SK-N-SH (cell line): ENCODE data around the gene CDH16. TPM values are rescaled to one million over a fixed set of nuclear protein-coding genes. Genes with fewer than 3 reads are reported as not detected.

Source experiments
- CTCF ChIA-PET: fragments of 300-600, 350-600 bp; formaldehyde crosslinking; extraction: SDS; loops from one replicate; lab custom pipeline; 2021; lab: Yijun Ruan, JAX
- POLR2A ChIA-PET: fragments of 350-600 bp; sonication (Branson Sonifier 250); formaldehyde crosslinking; extraction: SDS; loops from one replicate; lab custom pipeline; 2020; ENCODE audit warnings: antibody characterized with exemption, inconsistent platforms; lab: Yijun Ruan, JAX
- DNase-seq: peaks from one replicate; pipeline ENCODE4 v3.0.0; 2012
- H2AFZ ChIP-seq: fragments of 200-600 bp; sonication (generic); 2 replicates; pipeline ENCODE4 v1.8.1; 2016; ENCODE audit warnings: antibody characterized with exemption, mild to moderate bottlenecking, low read depth
- H3F3A ChIP-seq: fragments of 200-600 bp; sonication (generic); replicated peaks from 2 replicates; pipeline ENCODE3; 2016; ENCODE audit warnings: antibody characterized with exemption, mild to moderate bottlenecking; ENCODE audit not compliant: insufficient read depth
- H3K27ac ChIP-seq, 2 experiments: fragments of 200-500 bp in 1 of 2; fragments of 200-600 bp in 1 of 2; sonication (Bioruptor generic) in 1 of 2; sonication (generic), shearing (Covaris generic) in 1 of 2; 2 replicates each; pipeline versions ENCODE4 v1.5.1 to v1.6.1; 2014 to 2016; ENCODE audit warnings: low read depth in 2 of 2, inconsistent platforms in 1 of 2, low read length in 1 of 2, mild to moderate bottlenecking in 1 of 2, mixed read lengths in 1 of 2
- H3K27me3 ChIP-seq: fragments of 200-600 bp; sonication (generic), shearing (Covaris generic); 2 replicates; pipeline ENCODE4 v1.6.1; 2016; ENCODE audit warnings: mixed run types; ENCODE audit not compliant: insufficient read depth
- H3K36me3 ChIP-seq, 2 experiments: fragments of 200-500 bp in 1 of 2; fragments of 200-600 bp in 1 of 2; sonication (Bioruptor generic) in 1 of 2; sonication (generic) in 1 of 2; replicated peaks in 1 of 2; 2 replicates each; pipeline versions ENCODE3 to v1.5.1; 2014 to 2016; ENCODE audit warnings: low read length in 1 of 2, mild to moderate bottlenecking in 1 of 2; ENCODE audit not compliant: insufficient read depth in 2 of 2, control insufficient read depth in 1 of 2
- H3K4me1 ChIP-seq, 2 experiments: fragments of 200-500 bp in 1 of 2; fragments of 200-600 bp in 1 of 2; sonication (Bioruptor generic) in 1 of 2; sonication (generic), shearing (Covaris generic) in 1 of 2; 2 replicates each; pipeline versions ENCODE4 v1.5.1 to v1.6.1; 2014 to 2016; ENCODE audit warnings: low read depth in 1 of 2, low read length in 1 of 2, mixed run types in 1 of 2; ENCODE audit not compliant: insufficient read depth in 2 of 2, control insufficient read depth in 1 of 2
- H3K4me2 ChIP-seq: fragments of 200-600 bp; sonication (generic), shearing (Covaris generic); 2 replicates; pipeline ENCODE4 v1.6.1; 2017; ENCODE audit warnings: mixed run types
- H3K4me3 ChIP-seq, 2 experiments: fragments of 200-500 bp in 1 of 2; fragments of 200-600 bp in 1 of 2; sonication (Bioruptor generic) in 1 of 2; sonication (generic), shearing (Covaris generic) in 1 of 2; 2 replicates each; pipeline versions ENCODE4 v1.5.1 to v1.8.1; 2014 to 2016; ENCODE audit warnings: low read depth in 2 of 2, inconsistent platforms in 1 of 2, low read length in 1 of 2, mild to moderate bottlenecking in 1 of 2, mixed read lengths in 1 of 2, moderate library complexity in 1 of 2
- H3K79me2 ChIP-seq: fragments of 200-600 bp; sonication (generic); 2 replicates; pipeline ENCODE4 v1.8.1; 2017; ENCODE audit warnings: mild to moderate bottlenecking; ENCODE audit not compliant: insufficient read depth
- H3K9ac ChIP-seq: fragments of 200-600 bp; sonication (generic); 2 replicates; pipeline ENCODE4 v1.6.1; 2017; ENCODE audit warnings: mixed run types
- H3K9me2 ChIP-seq: fragments of 200-600 bp; sonication (generic); 2 replicates; pipeline ENCODE4 v1.6.1; 2017; ENCODE audit warnings: mixed run types
- H3K9me3 ChIP-seq: fragments of 200-600 bp; sonication (generic); 2 replicates; pipeline ENCODE4 v1.6.1; 2017; ENCODE audit warnings: mixed run types, mild to moderate bottlenecking, moderate library complexity
- H4K20me1 ChIP-seq: fragments of 200-600 bp; sonication (generic); 2 replicates; pipeline ENCODE4 v1.6.1; 2017; ENCODE audit warnings: mild to moderate bottlenecking, mixed run types; ENCODE audit not compliant: insufficient read depth
- CTCF ChIP-seq: fragments of 200-600 bp; sonication (generic); IDR thresholded peaks from 2 replicates; pipeline ENCODE4 v1.6.1; 2017; ENCODE audit warnings: antibody characterized with exemption, mild to moderate bottlenecking, moderate library complexity
- FOSL2 ChIP-seq: IDR thresholded peaks from 2 replicates; pipeline ENCODE4 v1.4.0; 2012; ENCODE audit warnings: low read depth, mild to moderate bottlenecking, moderate library complexity, borderline replicate concordance
- FOXM1 ChIP-seq: IDR thresholded peaks from 2 replicates; pipeline ENCODE4 v1.4.0; 2012; ENCODE audit warnings: low read depth, mild to moderate bottlenecking
- GATA2 ChIP-seq: sonication (generic); formaldehyde crosslinking; IDR thresholded peaks from 2 replicates; pipeline ENCODE4 v1.5.0; 2020; ENCODE audit warnings: mild to moderate bottlenecking, missing genetic modification reagents
- MXI1 ChIP-seq: IDR thresholded peaks from 2 replicates; pipeline ENCODE4 v1.6.1; 2012; ENCODE audit warnings: mild to moderate bottlenecking, low read depth, low read length, improper control_type of control experiment
- PBX3 ChIP-seq: IDR thresholded peaks from 2 replicates; pipeline ENCODE4; 2012
- POLR2AphosphoS5 ChIP-seq: IDR thresholded peaks from 2 replicates; pipeline ENCODE4 v1.6.1; 2012; ENCODE audit warnings: low read depth, low read length
- RXRA ChIP-seq: IDR thresholded peaks from 2 replicates; pipeline ENCODE4 v1.4.0; 2012; ENCODE audit warnings: low read depth, mild to moderate bottlenecking, borderline replicate concordance
- SMC3 ChIP-seq: IDR thresholded peaks from 2 replicates; pipeline ENCODE4 v1.6.1; 2012; ENCODE audit warnings: low read depth, low read length, improper control_type of control experiment
- TAF1 ChIP-seq: IDR thresholded peaks from 2 replicates; pipeline ENCODE4 v1.6.1; 2012; ENCODE audit warnings: low read depth, mild to moderate bottlenecking, low read length, moderate library complexity, borderline replicate concordance
- TCF12 ChIP-seq: IDR thresholded peaks from 2 replicates; pipeline ENCODE4 v1.4.0; 2012
- USF1 ChIP-seq: IDR thresholded peaks from 2 replicates; pipeline ENCODE4 v1.4.0; 2012; ENCODE audit warnings: low read depth, borderline replicate concordance
- YY1 ChIP-seq: IDR thresholded peaks from 2 replicates; pipeline ENCODE4 v1.4.0; 2012; ENCODE audit warnings: low read depth, mild to moderate bottlenecking
- ZBTB33 ChIP-seq: IDR thresholded peaks from 2 replicates; pipeline ENCODE4 v1.4.0; 2012; ENCODE audit warnings: low read depth, borderline replicate concordance
- WGBS: methylation state at CpG from one replicate; pipeline ENCODE4 v1.1.6; 2017; ENCODE audit warnings: low lambda C conversion rate; 5-methylcytosine and 5-hydroxymethylcytosine counted together
- polyA plus RNA-seq, 3 experiments: library from polyadenylated mRNA; depleted of rRNA; stranded (reverse); fragments of >200 nt; gene quantifications; 2 replicates each; pipeline ENCODE4 v1.2.3, GENCODE V29; 2012

The CDH16 gene
- polyA plus RNA-seq, 1 of the 3 experiments (the other 2 are of a cell fraction) = not detected

GRCh38 chr16:66910175-66910940 lies 8.3 kb downstream of the CDH16 start:
- ChIA-PET CTCF (interaction anchor here (0.6 to 5.7 kb wide), 12 partner anchors 8 to 80 kb away, joined by 3 to 40 read pairs (median 6); partner anchors contain the start of genes CDH16, CES3, NAE1 and PDP2), POLR2A (interaction anchor here (1.0 kb wide), 1 partner anchor 21 kb away, joined by 3 read pairs; no protein-coding TSS in a partner anchor)
- 51% methylated on average over 8 of the region's 14 CpGs for WGBS
- Histone ChIP-seq H3K9me2 (no peaks in the 10 kb centered on the region), H3K9me3 (no peaks in the 10 kb centered on the region), H3F3A (no peaks in the 10 kb centered on the region), H3K27me3 (no peaks in the 10 kb centered on the region), H4K20me1 (no peaks in the 10 kb centered on the region), H3K79me2 (no peaks in the 10 kb centered on the region), H3K36me3 (no peaks in the 10 kb centered on the region), H3K4me2 (no peak overlapping the region), H3K4me1 (no peaks in the 10 kb centered on the region; a peak in 1 of 4 replicates), H3K27ac (no peak overlapping the region), H3K9ac (no peak overlapping the region), H2AFZ (no peak overlapping the region), H3K4me3 (no peak overlapping the region)
- TF ChIP-seq YY1 (no peak), USF1 (no peak), SMC3 (no peak), GATA2 (CRISPR knock-in tag) (no peak), TAF1 (no peak)
- no peak for DNase-seq

GRCh38 chr16:66908762-66909559 lies 9.7 kb downstream of the CDH16 start:
- Histone ChIP-seq H3K27ac (no peak overlapping the region), H3K36me3 (no peaks in the 10 kb centered on the region), H3K4me3 (no peak overlapping the region), H2AFZ (no peak overlapping the region), H3K9me3 (no peaks in the 10 kb centered on the region), H3K9me2 (no peaks in the 10 kb centered on the region), H3K27me3 (no peaks in the 10 kb centered on the region), H3F3A (no peaks in the 10 kb centered on the region), H3K9ac (no peak overlapping the region)
- POLR2A ChIA-PET = interaction anchor here (1.0 kb wide), 1 partner anchor 22 kb away, joined by 3 read pairs; no protein-coding TSS in a partner anchor
- 83% methylated on average over 12 of the region's 14 CpGs for WGBS
- TF ChIP-seq CTCF (no peak), RXRA (no peak), PBX3 (no peak), POLR2AphosphoS5 (no peak), GATA2 (CRISPR knock-in tag) (no peak), MXI1 (no peak), TCF12 (no peak), FOSL2 (no peak), FOXM1 (no peak), ZBTB33 (no peak), TAF1 (no peak)
- TF ChIP-seq, all 33 proteins: peak for 0
- Histone ChIP-seq H3K79me2 (no peaks in the 10 kb centered on the region), H4K20me1 (no peaks in the 10 kb centered on the region), H3K4me2 (no peak overlapping the region), H3K4me1 (no peaks in the 10 kb centered on the region; a peak in 1 of 4 replicates)
- CTCF ChIA-PET = interaction anchor here (0.7 to 5.7 kb wide), 11 partner anchors 8 to 78 kb away, joined by 3 to 40 read pairs (median 5); partner anchors contain the start of genes CDH16, NAE1 and PDP2
- no peak for DNase-seq
